HL-60 (cell line): ENCODE data around the gene NGLY1.

Experiments used
- CTCF ChIP-seq: IDR thresholded peaks from one replicate; pipeline ENCODE4 v1.5.1; 2011; ENCODE audit warnings: low read length, control low read depth, inconsistent platforms; ENCODE audit not compliant: insufficient read depth
- GABPA ChIP-seq: IDR thresholded peaks from 2 replicates; pipeline ENCODE4 v1.6.1; 2012; ENCODE audit warnings: low read depth
- POLR2AphosphoS5 ChIP-seq: IDR thresholded peaks from 2 replicates; pipeline ENCODE4 v1.6.1; 2012; ENCODE audit warnings: low read depth
- SPI1 ChIP-seq: IDR thresholded peaks from 2 replicates; pipeline ENCODE4 v1.6.1; 2012; ENCODE audit warnings: low read depth, mild to moderate bottlenecking, borderline replicate concordance
- TF ChIP-seq, protein P1 (sequence below): IDR thresholded peaks from 2 replicates; pipeline ENCODE4 v1.6.1; 2012; ENCODE audit warnings: low read depth; ENCODE audit not compliant: insufficient replicate concordance

- no peak for TF ChIP-seq CTCF
- TF ChIP-seq POLR2AphosphoS5: no peak
- TF ChIP-seq, protein P1, sequence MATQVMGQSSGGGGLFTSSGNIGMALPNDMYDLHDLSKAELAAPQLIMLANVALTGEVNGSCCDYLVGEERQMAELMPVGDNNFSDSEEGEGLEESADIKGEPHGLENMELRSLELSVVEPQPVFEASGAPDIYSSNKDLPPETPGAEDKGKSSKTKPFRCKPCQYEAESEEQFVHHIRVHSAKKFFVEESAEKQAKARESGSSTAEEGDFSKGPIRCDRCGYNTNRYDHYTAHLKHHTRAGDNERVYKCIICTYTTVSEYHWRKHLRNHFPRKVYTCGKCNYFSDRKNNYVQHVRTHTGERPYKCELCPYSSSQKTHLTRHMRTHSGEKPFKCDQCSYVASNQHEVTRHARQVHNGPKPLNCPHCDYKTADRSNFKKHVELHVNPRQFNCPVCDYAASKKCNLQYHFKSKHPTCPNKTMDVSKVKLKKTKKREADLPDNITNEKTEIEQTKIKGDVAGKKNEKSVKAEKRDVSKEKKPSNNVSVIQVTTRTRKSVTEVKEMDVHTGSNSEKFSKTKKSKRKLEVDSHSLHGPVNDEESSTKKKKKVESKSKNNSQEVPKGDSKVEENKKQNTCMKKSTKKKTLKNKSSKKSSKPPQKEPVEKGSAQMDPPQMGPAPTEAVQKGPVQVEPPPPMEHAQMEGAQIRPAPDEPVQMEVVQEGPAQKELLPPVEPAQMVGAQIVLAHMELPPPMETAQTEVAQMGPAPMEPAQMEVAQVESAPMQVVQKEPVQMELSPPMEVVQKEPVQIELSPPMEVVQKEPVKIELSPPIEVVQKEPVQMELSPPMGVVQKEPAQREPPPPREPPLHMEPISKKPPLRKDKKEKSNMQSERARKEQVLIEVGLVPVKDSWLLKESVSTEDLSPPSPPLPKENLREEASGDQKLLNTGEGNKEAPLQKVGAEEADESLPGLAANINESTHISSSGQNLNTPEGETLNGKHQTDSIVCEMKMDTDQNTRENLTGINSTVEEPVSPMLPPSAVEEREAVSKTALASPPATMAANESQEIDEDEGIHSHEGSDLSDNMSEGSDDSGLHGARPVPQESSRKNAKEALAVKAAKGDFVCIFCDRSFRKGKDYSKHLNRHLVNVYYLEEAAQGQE: no peak
- no peak for TF ChIP-seq GABPA
- TF ChIP-seq SPI1: no peak
Measured at GRCh38 chr3:25830373-25831280, 47.4 kb upstream of the NGLY1 start.
